Esophagus muscularis mucosa (tissue), 4 donors: ENCODE results near the gene RENBP. TPM values are rescaled to one million over a fixed set of nuclear protein-coding genes. Genes with fewer than 3 reads are reported as not detected.

Experiments used
- DNase-seq: peaks from one replicate; pipeline ENCODE4 v3.0.0-alpha.2; 2017; ENCODE audit errors: extremely low spot score
- H3K27ac ChIP-seq, 4 donors: fragments of 200-600 bp; sonication (generic); replicated peaks in 1 of 4; 1 replicate in 3 of 4; 2 replicates in 1 of 4; pipeline ENCODE4 v1.5.1; 2016 to 2019; ENCODE audit warnings: mild to moderate bottlenecking in 1 of 4
- H3K27me3 ChIP-seq, 4 donors: fragments of 200-600 bp; sonication (generic); one replicate each; pipeline versions ENCODE4 v1.5.1 to v1.6.0; 2016 to 2019
- H3K36me3 ChIP-seq, 4 donors: fragments of 200-600 bp; sonication (generic); one replicate each; pipeline ENCODE4 v1.5.1; 2016 to 2019
- H3K4me1 ChIP-seq, 4 donors: fragments of 200-600 bp; sonication (generic); one replicate each; pipeline ENCODE4 v1.5.1; 2016 to 2019
- H3K4me3 ChIP-seq, 4 donors: fragments of 200-600 bp; sonication (generic); 1 replicate in 2 of 4; 2 replicates in 2 of 4; pipeline ENCODE4 v1.5.1; 2016 to 2019; ENCODE audit warnings: mild to moderate bottlenecking in 4 of 4, moderate library complexity in 1 of 4
- H3K9me3 ChIP-seq, 4 donors: fragments of 200-600 bp; sonication (generic); 1 replicate in 3 of 4; 2 replicates in 1 of 4; pipeline ENCODE4 v1.5.1; 2016 to 2019
- EP300 ChIP-seq: sonication (generic); formaldehyde crosslinking; IDR thresholded peaks from one replicate; pipeline ENCODE4 v1.6.1; 2017; ENCODE audit warnings: antibody characterized with exemption
- POLR2A ChIP-seq: fragments of 450-650 bp; IDR thresholded peaks from one replicate; pipeline ENCODE4 v1.6.1; 2017; ENCODE audit warnings: antibody characterized with exemption, moderate library complexity, mild to moderate bottlenecking, low read depth
- POLR2AphosphoS5 ChIP-seq, 2 donors: sonication (generic); formaldehyde crosslinking; IDR thresholded peaks; one replicate each; pipeline ENCODE4 v1.6.1; 2017; ENCODE audit warnings: antibody characterized with exemption in 2 of 2
- WGBS: methylation state at CpG from one replicate; pipeline ENCODE4 v1.1.5; 2018; 5-methylcytosine and 5-hydroxymethylcytosine counted together
- intact Hi-C: fragments of 100-400 bp; cut with DNase I; formaldehyde crosslinking; loops from one replicate; pipeline ENCODE4 v1.15.1; 2023
- total RNA-seq, 4 donors: library from RNA; depleted of rRNA; stranded (reverse); fragments of >200 nt; gene quantifications; one replicate each; pipeline versions ENCODE4 v1.1.0 to v1.2.1, GENCODE V29; 2016
- TF ChIP-seq, protein P1 (sequence below), 3 experiments: fragments of 200-600 bp in 2 of 3; fragments of 450-650 bp in 1 of 3; sonication (generic) in 2 of 3; IDR thresholded peaks; one replicate each; pipeline ENCODE4 v1.5.1; 2017 to 2019; ENCODE audit warnings: antibody characterized with exemption in 3 of 3, mild to moderate bottlenecking in 2 of 3, moderate library complexity in 1 of 3

The RENBP gene
- total RNA-seq, 4 donors from 2014 or later, result 8.0 to 12.6 (median 9.1) TPM

GRCh38 chrX:153907456-153907855 lies 37.0 kb downstream of the RENBP start:
- DNase-seq, result no peak
- WGBS, result 84% methylated on average over 9 of the region's 12 CpGs
- Histone ChIP-seq H3K4me3 (no peak overlapping the region), H3K9me3 (no peaks in the 10 kb centered on the region), H3K27me3 (no peaks in the 10 kb centered on the region), H3K4me1 (peaks cover 6 to 21% (median 15%) of the 10 kb centered on the region in 4 donors), H3K27ac (no peak overlapping the region), H3K36me3 (no peaks in the 10 kb centered on the region)
- intact Hi-C loops, result no loop called here
- no peak for TF ChIP-seq POLR2AphosphoS5 (IDR thresholded peaks at IDR 0.05)
- no peak for TF ChIP-seq EP300
- TF ChIP-seq, protein P1, sequence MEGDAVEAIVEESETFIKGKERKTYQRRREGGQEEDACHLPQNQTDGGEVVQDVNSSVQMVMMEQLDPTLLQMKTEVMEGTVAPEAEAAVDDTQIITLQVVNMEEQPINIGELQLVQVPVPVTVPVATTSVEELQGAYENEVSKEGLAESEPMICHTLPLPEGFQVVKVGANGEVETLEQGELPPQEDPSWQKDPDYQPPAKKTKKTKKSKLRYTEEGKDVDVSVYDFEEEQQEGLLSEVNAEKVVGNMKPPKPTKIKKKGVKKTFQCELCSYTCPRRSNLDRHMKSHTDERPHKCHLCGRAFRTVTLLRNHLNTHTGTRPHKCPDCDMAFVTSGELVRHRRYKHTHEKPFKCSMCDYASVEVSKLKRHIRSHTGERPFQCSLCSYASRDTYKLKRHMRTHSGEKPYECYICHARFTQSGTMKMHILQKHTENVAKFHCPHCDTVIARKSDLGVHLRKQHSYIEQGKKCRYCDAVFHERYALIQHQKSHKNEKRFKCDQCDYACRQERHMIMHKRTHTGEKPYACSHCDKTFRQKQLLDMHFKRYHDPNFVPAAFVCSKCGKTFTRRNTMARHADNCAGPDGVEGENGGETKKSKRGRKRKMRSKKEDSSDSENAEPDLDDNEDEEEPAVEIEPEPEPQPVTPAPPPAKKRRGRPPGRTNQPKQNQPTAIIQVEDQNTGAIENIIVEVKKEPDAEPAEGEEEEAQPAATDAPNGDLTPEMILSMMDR (IDR thresholded peaks at IDR 0.05), result no peak
- TF ChIP-seq POLR2A, result no peak

DNA sequence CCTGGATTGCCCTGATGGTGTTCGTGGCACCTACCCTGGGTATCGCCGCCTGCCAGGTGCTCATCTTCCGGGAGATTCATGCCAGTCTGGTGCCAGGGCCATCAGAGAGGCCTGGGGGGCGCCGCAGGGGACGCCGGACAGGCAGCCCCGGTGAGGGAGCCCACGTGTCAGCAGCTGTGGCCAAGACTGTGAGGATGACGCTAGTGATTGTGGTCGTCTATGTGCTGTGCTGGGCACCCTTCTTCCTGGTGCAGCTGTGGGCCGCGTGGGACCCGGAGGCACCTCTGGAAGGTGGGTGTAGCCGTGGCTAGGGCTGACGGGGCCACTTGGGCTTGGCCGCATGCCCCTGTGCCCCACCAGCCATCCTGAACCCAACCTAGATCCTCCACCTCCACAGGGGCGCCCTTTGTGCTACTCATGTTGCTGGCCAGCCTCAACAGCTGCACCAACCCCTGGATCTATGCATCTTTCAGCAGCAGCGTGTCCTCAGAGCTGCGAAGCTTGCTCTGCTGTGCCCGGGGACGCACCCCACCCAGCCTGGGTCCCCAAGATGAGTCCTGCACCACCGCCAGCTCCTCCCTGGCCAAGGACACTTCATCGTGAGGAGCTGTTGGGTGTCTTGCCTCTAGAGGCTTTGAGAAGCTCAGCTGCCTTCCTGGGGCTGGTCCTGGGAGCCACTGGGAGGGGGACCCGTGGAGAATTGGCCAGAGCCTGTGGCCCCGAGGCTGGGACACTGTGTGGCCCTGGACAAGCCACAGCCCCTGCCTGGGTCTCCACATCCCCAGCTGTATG lies 38.1 kb downstream of the RENBP start:
- WGBS, result 70% methylated on average over 2 of the region's 27 CpGs
- Histone ChIP-seq H3K27me3 (no peaks in the 10 kb centered on the region), H3K4me1 (peaks cover 10 to 31% (median 25%) of the 10 kb centered on the region in 4 donors), H3K4me3 (no peak overlapping the region), H3K27ac (no peak overlapping the region), H3K36me3 (no peaks in the 10 kb centered on the region), H3K9me3 (no peaks in the 10 kb centered on the region)
- DNase-seq, result no peak
- intact Hi-C loops, result no loop called here
- TF ChIP-seq, protein P1 (IDR thresholded peaks at IDR 0.05), result no peak
- TF ChIP-seq POLR2AphosphoS5 (IDR thresholded peaks at IDR 0.05) (no peak), EP300 (no peak), POLR2A (no peak)

DNA sequence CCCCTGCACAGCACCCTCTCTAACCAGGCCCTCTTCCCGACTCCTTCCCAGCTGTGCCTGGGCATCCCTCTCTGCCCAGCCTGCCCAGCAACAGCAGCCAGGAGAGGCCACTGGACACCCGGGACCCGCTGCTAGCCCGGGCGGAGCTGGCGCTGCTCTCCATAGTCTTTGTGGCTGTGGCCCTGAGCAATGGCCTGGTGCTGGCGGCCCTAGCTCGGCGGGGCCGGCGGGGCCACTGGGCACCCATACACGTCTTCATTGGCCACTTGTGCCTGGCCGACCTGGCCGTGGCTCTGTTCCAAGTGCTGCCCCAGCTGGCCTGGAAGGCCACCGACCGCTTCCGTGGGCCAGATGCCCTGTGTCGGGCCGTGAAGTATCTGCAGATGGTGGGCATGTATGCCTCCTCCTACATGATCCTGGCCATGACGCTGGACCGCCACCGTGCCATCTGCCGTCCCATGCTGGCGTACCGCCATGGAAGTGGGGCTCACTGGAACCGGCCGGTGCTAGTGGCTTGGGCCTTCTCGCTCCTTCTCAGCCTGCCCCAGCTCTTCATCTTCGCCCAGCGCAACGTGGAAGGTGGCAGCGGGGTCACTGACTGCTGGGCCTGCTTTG lies 38.9 kb downstream of the RENBP start:
- Histone ChIP-seq H3K9me3 (no peaks in the 10 kb centered on the region), H3K27me3 (no peaks in the 10 kb centered on the region), H3K4me1 (peaks cover 14 to 39% (median 32%) of the 10 kb centered on the region in 4 donors), H3K36me3 (no peaks in the 10 kb centered on the region), H3K27ac (no peak overlapping the region), H3K4me3 (peak overlapping the region; percentile 17 to 48 (median 30))
- WGBS, result 87% methylated on average over 12 of the region's 32 CpGs
- no peak for TF ChIP-seq POLR2A
- TF ChIP-seq EP300, result no peak
- no peak for TF ChIP-seq POLR2AphosphoS5 (IDR thresholded peaks at IDR 0.05)
- TF ChIP-seq, protein P1 (IDR thresholded peaks at IDR 0.05), result no peak
- no peak for DNase-seq
- intact Hi-C loops, result no loop called here

DNA sequence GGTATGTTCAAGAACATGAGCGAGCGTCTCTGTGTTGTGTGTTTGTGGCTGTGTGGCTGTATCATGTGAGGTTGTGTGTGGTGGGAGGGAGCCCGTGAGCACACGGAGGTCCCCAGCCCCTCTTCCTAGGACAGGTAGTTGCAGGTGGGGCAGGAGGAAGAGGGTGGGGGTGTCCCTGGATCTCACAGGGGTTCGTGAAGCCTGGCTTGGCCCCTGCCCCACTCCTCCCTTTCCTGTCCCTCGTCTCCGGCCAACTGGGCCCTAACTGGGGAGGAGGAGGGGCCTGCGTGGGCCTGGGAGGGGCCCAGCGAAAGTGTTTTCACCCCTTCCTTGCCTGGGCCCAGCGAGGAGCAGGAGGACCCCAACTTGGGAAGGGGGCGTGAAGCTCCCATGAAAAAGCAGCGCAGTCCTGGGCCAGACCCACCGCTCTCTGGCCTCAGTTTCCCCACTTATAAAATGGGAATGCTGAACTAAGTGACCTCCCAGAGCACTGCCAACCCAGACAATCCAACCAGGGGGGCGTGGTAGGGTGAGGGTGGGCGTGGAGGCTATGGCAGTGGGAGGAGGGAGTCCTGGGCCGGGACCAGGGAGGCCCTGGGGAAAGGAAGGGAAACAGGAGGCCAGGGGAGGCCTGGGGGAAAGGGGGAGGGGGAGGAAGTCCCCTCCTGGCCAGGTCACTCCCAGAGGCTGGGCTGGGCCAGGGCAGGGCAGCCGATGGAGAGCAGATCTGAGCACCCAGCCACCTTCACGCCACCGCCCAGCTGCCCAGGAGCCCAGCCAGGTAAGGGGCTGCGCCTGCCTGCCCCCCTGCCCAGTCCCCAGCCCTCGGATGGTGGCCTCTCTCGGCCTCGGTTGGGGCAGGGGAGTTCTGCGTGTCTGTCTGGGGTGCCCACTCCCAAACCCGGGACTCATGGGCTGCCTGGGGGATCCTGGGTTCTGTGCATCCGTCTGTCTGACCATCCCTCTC lies 40.2 kb downstream of the RENBP start, which contains the start of gene AVPR2:
Gene AVPR2, plus strand, starts transcription at position 683 of the 967 bp plus-strand sequence. CDS start 473 bp downstream, outside the sequence.
- Histone ChIP-seq H3K9me3 (no peaks in the 10 kb centered on the region), H3K36me3 (no peaks in the 10 kb centered on the region), H3K4me1 (peaks cover 14 to 41% (median 34%) of the 10 kb centered on the region in 4 donors), H3K4me3 (peak within 1 kb of the TSS; percentile 17 to 48 (median 30)), H3K27me3 (no peaks in the 10 kb centered on the region), H3K27ac (peak within 1 kb of the TSS; percentile 17 to 41 (median 34))
- no peak for DNase-seq
- 50% methylated on average over 20 of the region's 26 CpGs for whole genome bisulfite sequencing
- intact Hi-C loops, result no loop called here
- TF ChIP-seq EP300, result no peak
- TF ChIP-seq POLR2A, result no peak
- TF ChIP-seq POLR2AphosphoS5 (IDR thresholded peaks at IDR 0.05), result no peak
- TF ChIP-seq, protein P1 (IDR thresholded peaks at IDR 0.05), result no peak
